K562 (cell line): ENCODE measurements around the gene FHDC1. TPM values are rescaled to one million over a fixed set of nuclear protein-coding genes. Genes with fewer than 3 reads are reported as not detected.

Source experiments
- ATAC-seq: fragments of 200-7000 bp; cut with Tn5 transposase; 3 replicates; pipeline ENCODE4 v1.9.1; 2020; ENCODE audit warnings: moderate library complexity
- BruUV-seq: library from RNA; stranded (reverse); fragments of 400-500 nt; replicated peaks from 2 replicates; lab custom pipeline; 2021; lab: Mats Ljungman, UMichigan
- CTCF ChIA-PET: fragments of 300-600 bp; formaldehyde crosslinking; extraction: SDS; loops from one replicate; lab custom pipeline; 2021; ENCODE audit warnings: low intra/inter-chr PET ratio; lab: Yijun Ruan, JAX
- POLR2A ChIA-PET: fragments of 300-600, 350-650 bp; sonication (Branson Sonifier 250); formaldehyde crosslinking; extraction: SDS; loops from one replicate; lab custom pipeline; 2021; ENCODE audit warnings: antibody characterized with exemption, inconsistent platforms; lab: Yijun Ruan, JAX
- DNase-seq, 4 experiments: peaks; one replicate each; pipeline versions ENCODE4 v3.0.0 to v3.0.0-alpha.2; 2011 to 2018; ENCODE audit warnings: low spot score in 3 of 4, mixed read lengths in 3 of 4; ENCODE audit errors: extremely low read depth in 1 of 4
- FAIRE-seq: peaks from 2 replicates; lab custom pipeline; 2011; peaks lifted over from hg19 to GRCh38; lab: Jason Lieb, UNC
- H2AFZ ChIP-seq: 2 replicates; pipeline ENCODE4 v1.6.0; 2011; ENCODE audit warnings: low read depth, low read length, control low read depth, inconsistent platforms
- H3K27ac ChIP-seq: fragments of 200-600 bp; 3 replicates; pipeline ENCODE4 v1.8.0; 2011; ENCODE audit warnings: low read depth, mild to moderate bottlenecking, control low read depth, inconsistent platforms, low read length, moderate library complexity, mixed read lengths; ENCODE audit errors: extremely low read depth
- H3K27me3 ChIP-seq, 2 experiments: fragments of 300-600 bp in 1 of 2; 2 replicates in 1 of 2; 3 replicates in 1 of 2; pipeline versions ENCODE4 v1.6.0 to v1.8.0; 2011; ENCODE audit warnings: inconsistent platforms in 2 of 2, low read length in 2 of 2, mild to moderate bottlenecking in 1 of 2, mixed read lengths in 1 of 2, moderate library complexity in 1 of 2; ENCODE audit not compliant: control insufficient read depth in 2 of 2, insufficient read depth in 2 of 2
- H3K36me3 ChIP-seq: fragments of 300-600 bp; 3 replicates; pipeline ENCODE4 v1.8.0; 2011; ENCODE audit warnings: mild to moderate bottlenecking, low read length, inconsistent platforms; ENCODE audit not compliant: control insufficient read depth, insufficient read depth
- H3K4me1 ChIP-seq, 2 experiments: fragments of 200-600 bp in 1 of 2; replicated peaks in 1 of 2; 2 replicates in 1 of 2; 3 replicates in 1 of 2; pipeline versions ENCODE4 v1.5.1 to v1.8.0; 2011; ENCODE audit warnings: inconsistent platforms in 2 of 2, low read length in 2 of 2, mild to moderate bottlenecking in 1 of 2, mixed read lengths in 1 of 2, moderate library complexity in 1 of 2; ENCODE audit not compliant: control insufficient read depth in 2 of 2, insufficient read depth in 2 of 2
- H3K4me2 ChIP-seq: 2 replicates; pipeline ENCODE4 v1.6.1; 2011; ENCODE audit warnings: low read length, control low read depth, inconsistent platforms, mixed read lengths; ENCODE audit not compliant: insufficient read depth
- H3K4me3 ChIP-seq: fragments of 200-600 bp; sonication (generic), shearing (Covaris generic); 2 replicates; pipeline ENCODE4 v1.5.1; 2016; ENCODE audit warnings: control low read depth, inconsistent platforms
- H3K79me2 ChIP-seq: fragments of 200-600 bp; 3 replicates; pipeline ENCODE4 v1.8.0; 2011; ENCODE audit warnings: low read length, inconsistent platforms; ENCODE audit not compliant: control insufficient read depth, insufficient read depth
- H3K9ac ChIP-seq, 2 experiments: 2 replicates each; pipeline versions ENCODE4 v1.6.0 to v1.6.1; 2011; ENCODE audit warnings: low read depth in 2 of 2, low read length in 2 of 2, control low read depth in 1 of 2, inconsistent platforms in 1 of 2, mild to moderate bottlenecking in 1 of 2, mixed read lengths in 1 of 2; ENCODE audit not compliant: insufficient read depth in 1 of 2
- H3K9me1 ChIP-seq: one replicate; pipeline ENCODE4 v1.6.0; 2011; ENCODE audit warnings: inconsistent platforms, mild to moderate bottlenecking, low read length, moderate library complexity; ENCODE audit not compliant: control insufficient read depth, insufficient read depth
- H3K9me3 ChIP-seq: replicated peaks from 2 replicates; pipeline ENCODE4 v1.5.1; 2011; ENCODE audit warnings: low read depth, low read length, inconsistent platforms; ENCODE audit not compliant: control insufficient read depth, insufficient read depth
- H4K20me1 ChIP-seq: replicated peaks from 2 replicates; pipeline ENCODE4 v1.6.1; 2011; ENCODE audit warnings: low read length, inconsistent platforms, mixed read lengths; ENCODE audit not compliant: control insufficient read depth, insufficient read depth
- AFF1 ChIP-seq, 2 experiments: fragments of 450-650 bp; IDR thresholded peaks; 2 replicates each; pipeline ENCODE4 v1.6.1; 2018; ENCODE audit warnings: mild to moderate bottlenecking in 2 of 2, low read depth in 1 of 2; ENCODE audit not compliant: partially characterized antibody in 2 of 2
- DACH1 ChIP-seq: fragments of 450-650 bp; IDR thresholded peaks from 2 replicates; pipeline ENCODE4 v1.6.1; 2018; ENCODE audit not compliant: partially characterized antibody
- L3MBTL2 ChIP-seq: fragments of 450-650 bp; IDR thresholded peaks from 2 replicates; pipeline ENCODE4 v1.6.1; 2016; ENCODE audit warnings: mild to moderate bottlenecking, moderate library complexity
- STAT5A ChIP-seq: IDR thresholded peaks from 2 replicates; pipeline ENCODE4 v1.6.1; 2012; ENCODE audit warnings: low read length, inconsistent platforms, borderline replicate concordance
- YBX1 ChIP-seq: fragments of 450-650 bp; IDR thresholded peaks from 2 replicates; pipeline ENCODE4 v1.7.1; 2016; ENCODE audit warnings: mild to moderate bottlenecking
- ZNF41 ChIP-seq: fragments of 250-450 bp; sonication (Bioruptor Pico); conservative IDR thresholded peaks from 2 replicates; pipeline ENCODE4 v1.4.0; 2020; ENCODE audit warnings: mild to moderate bottlenecking
- WGBS: fragments of 100-300 bp; shearing (Covaris generic); methylation state at CpG from one replicate; pipeline ENCODE4 v1.1.6; 2016; ENCODE audit warnings: low coverage, mixed read lengths; ENCODE audit not compliant: insufficient coverage; ENCODE audit errors: missing lambda C conversion rate; 5-methylcytosine and 5-hydroxymethylcytosine counted together
- in situ Hi-C: fragments of 300-500 bp; cut with MboI; formaldehyde crosslinking; loops from 4 replicates; pipeline ENCODE4 v1.15.0; 2018; ENCODE audit warnings: inconsistent platforms, mixed read lengths
- intact Hi-C: fragments of 100-400 bp; cut with micrococcal nuclease; formaldehyde crosslinking; loops from 2 replicates; pipeline ENCODE4 v1.14.2; 2022
- polyA plus RNA-seq, 8 experiments: library from polyadenylated mRNA; depleted of rRNA in 4 of 8; stranded (reverse) in 5 of 8; unstranded in 3 of 8; fragments of >200 nt; fragmentation: Nextera tagmentation in 2 of 8; fragmentation: Illumina TruSeq in 1 of 8; extraction: Ambion mirVana in 2 of 8; extraction: Trizol in 1 of 8; gene quantifications; 2 replicates each; pipeline versions ENCODE4 v1.2.1 to v1.2.3, GENCODE V29; 2011 to 2014; ENCODE audit warnings: inconsistent platforms in 1 of 8, missing spikeins in 1 of 8
- total RNA-seq, 7 experiments: library from RNA; depleted of rRNA in 6 of 7; stranded (reverse); fragments of >200 nt in 6 of 7; fragmentation: Illumina TruSeq in 2 of 7; extraction: Trizol in 2 of 7; gene quantifications; 2 replicates each; pipeline versions ENCODE4 v1.2.1 to v1.2.3, GENCODE V29; 2011 to 2021; ENCODE audit warnings: low replicate concordance in 1 of 7

FHDC1 gene
- total and polyA plus RNA-seq, 9 of the 15 experiments (the other 6 are each of a cell fraction or from before 2014, with no cell fraction given), result 0.01 to 0.43 (median 0.07) TPM

GRCh38 chr4:153010146-153010545, 74.0 kb downstream of the FHDC1 start:
- POLR2A ChIA-PET, result interaction anchor here (1.0 kb wide), 1 partner anchor 10 kb away, joined by 4 read pairs; no protein-coding TSS in a partner anchor
- CTCF ChIA-PET, result no interaction called here
- DNase-seq, result no peak
- no peak overlapping the region for H3K4me2 ChIP-seq
- TF ChIP-seq ZNF41 (CRISPR knock-in tag) (no peak), AFF1 (IDR thresholded peaks at IDR 0.05; ENCODE audit: low read depth in 1 of 2, partially characterized antibody in 2 of 2) (no peak), STAT5A (no peak), YBX1 (no peak), DACH1 (no peak), L3MBTL2 (no peak)
- TF ChIP-seq, all 486 proteins: peak for 0
- WGBS, result 4% methylated on average over 3 of the region's 3 CpGs
- intact Hi-C loops, result no loop called here
- Histone ChIP-seq H3K27me3 (peaks cover 3 to 14% of the 10 kb centered on the region in 2 experiments), H3K9me1 (no peaks in the 10 kb centered on the region), H3K9me3 (no peaks in the 10 kb centered on the region), H3K79me2 (no peaks in the 10 kb centered on the region), H4K20me1 (no peaks in the 10 kb centered on the region), H3K4me3 (no peak overlapping the region), H3K4me1 (peaks cover 6 to 8% of the 10 kb centered on the region in 2 experiments; a peak in 3 of 5 replicates), H3K27ac (no peak overlapping the region), H3K9ac (no peak overlapping the region), H2AFZ (no peak overlapping the region), H3K36me3 (no peaks in the 10 kb centered on the region)
- ATAC-seq, result no peak
- BruUV-seq, result no TSS peak
- no peak for FAIRE-seq
- in situ Hi-C loops, result no loop called here
